Loucy (cell line): ENCODE results near the gene CROCC2.

Experiments used
- H2AFZ ChIP-seq: fragments of 200-600 bp; sonication (generic); 2 replicates; pipeline ENCODE4 v1.6.0; 2016; ENCODE audit warnings: antibody characterized with exemption, mild to moderate bottlenecking, low read length, moderate library complexity
- H3F3A ChIP-seq: fragments of 200-600 bp; 2 replicates; pipeline ENCODE4 v1.6.0; 2016; ENCODE audit warnings: antibody characterized with exemption, low read depth, mild to moderate bottlenecking
- H3K27me3 ChIP-seq: fragments of 200-600 bp; sonication (generic); 2 replicates; pipeline ENCODE4 v1.6.1; 2014; ENCODE audit warnings: low read length, mild to moderate bottlenecking; ENCODE audit not compliant: insufficient read depth, poor library complexity, severe bottlenecking
- H3K36me3 ChIP-seq: fragments of 200-600 bp; sonication (generic); 2 replicates; pipeline ENCODE4 v1.6.1; 2016; ENCODE audit warnings: low read length; ENCODE audit not compliant: insufficient read depth
- H3K4me1 ChIP-seq: fragments of 200-600 bp; sonication (generic); 2 replicates; pipeline ENCODE4 v1.5.1; 2014; ENCODE audit warnings: low read length, mild to moderate bottlenecking; ENCODE audit not compliant: insufficient read depth, poor library complexity, severe bottlenecking
- H3K4me2 ChIP-seq: fragments of 200-600 bp; sonication (generic); 2 replicates; pipeline ENCODE4 v1.6.0; 2014; ENCODE audit warnings: antibody characterized with exemption, low read length, low read depth, mild to moderate bottlenecking; ENCODE audit not compliant: poor library complexity, severe bottlenecking
- H3K4me3 ChIP-seq: fragments of 200-600 bp; sonication (generic); 2 replicates; pipeline ENCODE4 v1.5.1; 2014; ENCODE audit warnings: low read length, mild to moderate bottlenecking, mixed read lengths; ENCODE audit not compliant: poor library complexity, severe bottlenecking
- H3K79me2 ChIP-seq: fragments of 200-600 bp; sonication (generic); 2 replicates; pipeline ENCODE4 v1.6.1; 2014; ENCODE audit warnings: low read length; ENCODE audit not compliant: insufficient read depth
- H3K9ac ChIP-seq: fragments of 200-600 bp; sonication (generic); 2 replicates; pipeline ENCODE4 v1.6.0; 2014; ENCODE audit warnings: mild to moderate bottlenecking, low read depth, low read length, moderate library complexity; ENCODE audit not compliant: poor library complexity, severe bottlenecking
- H3K9me2 ChIP-seq: fragments of 200-600 bp; sonication (generic); replicated peaks from 2 replicates; pipeline ENCODE4 v1.6.1; 2016; ENCODE audit warnings: low read depth, low read length, mixed read lengths
- H3K9me3 ChIP-seq: fragments of 200-600 bp; sonication (generic); 2 replicates; pipeline ENCODE4 v1.6.1; 2014; ENCODE audit warnings: mild to moderate bottlenecking, antibody characterized with exemption, low read length, low read depth; ENCODE audit not compliant: insufficient read depth
- H4K20me1 ChIP-seq: fragments of 200-600 bp; sonication (generic); 2 replicates; pipeline ENCODE4 v1.6.0; 2014; ENCODE audit warnings: antibody characterized with exemption, low read length, mild to moderate bottlenecking; ENCODE audit not compliant: insufficient read depth, poor library complexity, severe bottlenecking
- CTCF ChIP-seq: fragments of 200-600 bp; sonication (generic); conservative IDR thresholded peaks from 2 replicates; pipeline ENCODE4 v1.5.1; 2014; ENCODE audit warnings: mild to moderate bottlenecking, antibody characterized with exemption, low read length
- EZH2phosphoT487 ChIP-seq: fragments of 200-600 bp; IDR thresholded peaks from 2 replicates; pipeline ENCODE4 v1.6.1; 2018; ENCODE audit warnings: antibody characterized with exemption, mild to moderate bottlenecking, moderate library complexity, borderline replicate concordance

The CROCC2 gene

DNA sequence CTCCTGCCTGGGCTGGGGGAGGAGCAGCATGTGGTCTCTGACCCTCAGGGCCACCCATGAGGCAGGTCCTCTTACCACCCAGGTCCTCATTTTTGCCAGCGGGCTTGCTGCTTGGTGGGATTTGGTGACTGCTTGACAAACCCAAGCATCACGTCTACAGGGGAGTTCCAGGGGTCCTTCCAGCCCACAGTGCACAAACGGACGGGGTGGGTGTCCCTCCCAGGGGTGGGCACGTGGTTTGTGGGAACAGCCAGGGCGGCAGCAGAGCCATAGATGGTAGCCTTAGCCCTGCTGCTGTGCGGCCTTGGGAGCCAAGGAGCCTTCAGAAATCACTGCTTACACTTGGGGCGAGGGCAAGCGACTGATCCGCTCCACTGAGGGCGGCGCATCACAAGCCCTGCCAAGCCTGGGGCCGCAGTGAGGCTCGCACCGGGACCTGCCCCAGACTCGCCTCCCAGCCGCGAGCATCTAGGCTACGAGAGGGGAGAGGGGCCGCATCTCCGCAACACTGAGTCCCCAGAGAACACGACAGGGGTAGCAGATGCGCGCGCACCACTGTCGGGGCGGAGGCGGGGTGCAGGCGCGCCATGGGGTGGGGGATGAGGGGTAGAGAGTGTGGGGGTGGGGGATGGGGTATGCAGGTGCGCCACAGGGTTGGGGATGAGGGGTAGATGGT, 129.1 kb downstream of the CROCC2 start:
- Histone ChIP-seq H3K9me3 (no peaks in the 10 kb centered on the region; the same call in 1 of the 2 replicates), H3K9ac (no peak overlapping the region), H4K20me1 (no peaks in the 10 kb centered on the region), H3K4me3 (no peak overlapping the region), H3K4me2 (no peak overlapping the region), H3K36me3 (no peaks in the 10 kb centered on the region), H3K79me2 (no peaks in the 10 kb centered on the region), H3K27me3 (no peaks in the 10 kb centered on the region), H3F3A (no peaks in the 10 kb centered on the region), H3K9me2 (no peaks in the 10 kb centered on the region), H3K4me1 (no peaks in the 10 kb centered on the region), H2AFZ (no peak overlapping the region)
- TF ChIP-seq EZH2phosphoT487: no peak

DNA sequence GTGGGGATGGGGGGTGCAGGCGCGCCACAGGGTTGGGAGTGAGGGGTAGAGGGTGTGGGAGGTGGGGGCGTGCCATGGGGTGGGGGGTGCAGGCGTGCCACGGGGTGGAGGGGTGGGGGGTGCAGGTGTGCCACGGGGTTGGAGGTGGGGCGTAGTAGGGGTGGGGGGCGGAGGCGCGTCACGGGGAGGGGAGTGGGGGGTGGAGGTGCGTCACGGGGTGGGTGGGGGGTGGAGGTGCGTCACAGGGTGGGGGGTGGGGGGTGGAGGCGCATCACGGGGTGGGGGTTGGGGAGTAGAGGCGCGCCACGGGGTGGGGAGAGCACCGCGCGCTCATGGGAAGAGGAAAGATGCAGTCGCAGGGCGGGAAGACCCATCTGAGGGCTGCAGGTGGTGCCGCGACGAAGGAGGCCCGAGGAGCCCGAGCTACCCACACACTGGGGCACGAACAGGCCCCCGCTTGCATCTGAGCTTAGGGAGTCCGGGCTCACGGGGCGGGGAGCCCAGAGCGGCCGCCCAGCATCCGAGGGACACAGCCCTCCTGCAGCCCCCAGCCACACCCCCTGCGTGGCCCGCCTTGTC, 129.8 kb downstream of the CROCC2 start:
- no peaks in the 10 kb centered on the region for H3F3A ChIP-seq
- H3K9me2 ChIP-seq: no peaks in the 10 kb centered on the region
- no peaks in the 10 kb centered on the region for H4K20me1 ChIP-seq
- TF ChIP-seq CTCF (no peak), EZH2phosphoT487 (no peak)
- H3K4me3 ChIP-seq: no peak overlapping the region
- no peaks in the 10 kb centered on the region for H3K79me2 ChIP-seq
- no peaks in the 10 kb centered on the region; the same call in 1 of the 2 replicates for H3K9me3 ChIP-seq
- no peak overlapping the region for H2AFZ ChIP-seq
- H3K9ac ChIP-seq: no peak overlapping the region
- no peaks in the 10 kb centered on the region for H3K27me3 ChIP-seq
- no peaks in the 10 kb centered on the region for H3K4me1 ChIP-seq
- no peak overlapping the region for H3K4me2 ChIP-seq
- no peaks in the 10 kb centered on the region for H3K36me3 ChIP-seq

DNA sequence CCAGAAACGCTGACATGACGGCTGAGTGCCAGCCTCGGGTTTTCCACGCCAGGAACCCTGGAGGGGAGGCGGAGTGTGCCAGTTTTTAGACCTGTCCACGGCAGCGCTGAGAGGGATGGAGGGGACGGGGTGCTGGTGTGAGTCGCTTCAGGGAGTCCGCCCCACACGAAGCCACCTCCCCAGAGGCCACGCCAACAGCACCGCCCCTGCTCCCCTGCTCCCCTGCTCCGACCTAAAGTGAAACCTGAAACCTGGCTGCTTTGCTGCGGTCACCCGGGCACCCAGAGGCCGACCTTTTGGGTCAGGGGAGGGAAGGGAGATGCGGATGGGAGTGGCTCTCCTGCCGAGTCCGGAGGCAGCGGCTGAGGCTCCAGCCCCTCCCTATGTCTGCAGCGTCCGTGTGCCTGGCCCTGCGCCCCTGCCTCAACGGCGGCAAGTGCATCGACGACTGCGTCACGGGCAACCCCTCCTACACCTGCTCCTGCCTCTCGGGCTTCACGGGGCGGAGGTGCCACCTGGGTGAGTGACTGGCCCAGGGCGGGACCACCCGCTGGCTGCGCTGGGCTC, 130.3 kb downstream of the CROCC2 start:
- H3K4me1 ChIP-seq: no peaks in the 10 kb centered on the region
- H4K20me1 ChIP-seq: no peaks in the 10 kb centered on the region
- no peak overlapping the region for H2AFZ ChIP-seq

More for the DNA sequence above, 130.3 kb downstream of the CROCC2 start:
- Histone ChIP-seq H3K4me3 (no peak overlapping the region), H3K9ac (no peak overlapping the region), H3K79me2 (no peaks in the 10 kb centered on the region), H3K36me3 (no peaks in the 10 kb centered on the region), H3K9me2 (no peaks in the 10 kb centered on the region), H3K27me3 (no peaks in the 10 kb centered on the region), H3K4me2 (no peak overlapping the region), H3K9me3 (no peaks in the 10 kb centered on the region; the same call in 1 of the 2 replicates), H3F3A (no peaks in the 10 kb centered on the region)
- no peak for TF ChIP-seq EZH2phosphoT487
- no peak for TF ChIP-seq CTCF
